ENCODE measurements around the gene ENGASE. TPM values are rescaled to one million over a fixed set of nuclear protein-coding genes. Genes with fewer than 3 reads are reported as not detected.

ENGASE gene
- total RNA-seq, 2 donors from 2014 or later: 24.9 to 50.8 TPM

DNA sequence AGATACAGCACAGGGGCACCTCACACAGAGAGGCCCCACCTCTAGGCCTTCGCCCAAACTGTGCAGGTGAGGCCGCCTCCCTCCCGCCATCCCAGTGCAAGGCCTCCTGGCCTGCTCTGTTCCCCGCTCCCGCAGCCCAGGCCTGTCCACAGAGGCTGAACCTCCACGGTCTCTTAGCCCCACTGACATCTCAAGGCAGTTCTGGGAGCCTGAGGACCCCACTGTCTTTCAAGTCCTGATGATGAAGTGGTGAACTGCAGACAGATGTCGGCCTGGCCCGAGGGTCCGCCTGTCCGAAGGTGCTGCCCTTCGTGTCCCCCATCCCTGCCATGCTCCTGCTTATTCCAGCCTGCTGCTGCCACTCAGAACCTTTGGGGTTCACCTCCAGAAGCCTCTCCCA is 32.3 kb downstream of the ENGASE start:
- TF ChIP-seq POLR2A (IDR thresholded peaks at IDR 0.05): no peak
- TF ChIP-seq, protein P1, sequence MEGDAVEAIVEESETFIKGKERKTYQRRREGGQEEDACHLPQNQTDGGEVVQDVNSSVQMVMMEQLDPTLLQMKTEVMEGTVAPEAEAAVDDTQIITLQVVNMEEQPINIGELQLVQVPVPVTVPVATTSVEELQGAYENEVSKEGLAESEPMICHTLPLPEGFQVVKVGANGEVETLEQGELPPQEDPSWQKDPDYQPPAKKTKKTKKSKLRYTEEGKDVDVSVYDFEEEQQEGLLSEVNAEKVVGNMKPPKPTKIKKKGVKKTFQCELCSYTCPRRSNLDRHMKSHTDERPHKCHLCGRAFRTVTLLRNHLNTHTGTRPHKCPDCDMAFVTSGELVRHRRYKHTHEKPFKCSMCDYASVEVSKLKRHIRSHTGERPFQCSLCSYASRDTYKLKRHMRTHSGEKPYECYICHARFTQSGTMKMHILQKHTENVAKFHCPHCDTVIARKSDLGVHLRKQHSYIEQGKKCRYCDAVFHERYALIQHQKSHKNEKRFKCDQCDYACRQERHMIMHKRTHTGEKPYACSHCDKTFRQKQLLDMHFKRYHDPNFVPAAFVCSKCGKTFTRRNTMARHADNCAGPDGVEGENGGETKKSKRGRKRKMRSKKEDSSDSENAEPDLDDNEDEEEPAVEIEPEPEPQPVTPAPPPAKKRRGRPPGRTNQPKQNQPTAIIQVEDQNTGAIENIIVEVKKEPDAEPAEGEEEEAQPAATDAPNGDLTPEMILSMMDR (IDR thresholded peaks at IDR 0.05): no peak
- ATAC-seq: no peak
- no peak for DNase-seq
- intact Hi-C loops (cut with DNase I): no loop called here
- no peaks in the 10 kb centered on the region for H3K27me3 ChIP-seq
- no peak overlapping the region for H3K27ac ChIP-seq
- no peak overlapping the region for H3K4me3 ChIP-seq
- no peaks in the 10 kb centered on the region for H3K9me3 ChIP-seq
- WGBS, 2 donors: 73 to 100% methylated on average over 1 to 11 of the region's 11 CpGs
- no peaks in the 10 kb centered on the region for H3K4me1 ChIP-seq
- H3K36me3 ChIP-seq (replicated peaks in 1 of 2; ENCODE audit: insufficient read depth in 1 of 2, low read depth in 2 of 2): no peaks in the 10 kb centered on the region

DNA sequence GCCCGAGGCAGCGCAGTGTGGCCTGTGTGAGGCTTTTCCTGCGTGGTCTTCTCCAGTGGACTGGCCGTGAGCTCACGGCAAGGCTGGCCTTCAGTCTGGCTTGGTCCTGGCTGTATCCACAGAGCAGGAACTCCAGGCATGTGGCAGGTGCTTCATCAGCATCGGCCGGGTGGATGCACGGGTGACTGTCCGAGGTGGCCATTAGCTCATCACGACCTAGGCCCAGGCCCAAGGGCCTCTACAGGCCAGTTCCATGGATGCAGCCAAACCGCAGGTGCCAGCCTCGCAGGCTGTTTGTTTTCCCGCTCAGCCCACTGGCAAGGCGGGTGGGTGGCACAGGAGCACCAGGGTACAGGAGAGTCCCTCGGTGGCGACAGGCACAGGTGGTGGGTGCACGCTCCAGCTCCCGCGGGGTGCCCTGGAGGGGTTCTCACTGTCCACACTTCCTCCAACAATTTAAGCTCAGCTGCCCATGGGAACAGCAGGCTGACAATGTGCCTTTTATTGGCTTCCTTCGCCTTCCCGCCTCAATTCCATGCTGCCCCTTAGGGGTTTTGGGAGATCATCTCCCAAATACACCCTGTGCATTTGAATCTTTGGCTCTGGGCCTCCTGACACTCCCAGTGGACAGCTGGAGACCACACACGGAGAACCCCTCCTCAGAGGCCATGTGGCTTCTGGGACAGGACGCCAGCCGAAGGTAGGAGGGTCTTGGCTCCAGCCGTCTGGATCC is 33.0 kb downstream of the ENGASE start:
- 70 to 90% methylated on average over 4 to 21 of the region's 25 CpGs for WGBS, 2 donors
- Histone ChIP-seq H3K27ac (no peak overlapping the region), H3K4me1 (no peaks in the 10 kb centered on the region), H3K9me3 (no peaks in the 10 kb centered on the region), H3K27me3 (no peaks in the 10 kb centered on the region), H3K4me3 (no peak overlapping the region), H3K36me3 (replicated peaks in 1 of 2; ENCODE audit: insufficient read depth in 1 of 2, low read depth in 2 of 2) (no peaks in the 10 kb centered on the region)
- intact Hi-C loops (cut with DNase I): no loop called here
- DNase-seq: no peak
- TF ChIP-seq POLR2A (IDR thresholded peaks at IDR 0.05): no peak
- TF ChIP-seq, protein P1 (IDR thresholded peaks at IDR 0.05): no peak
- no peak for ATAC-seq

DNA sequence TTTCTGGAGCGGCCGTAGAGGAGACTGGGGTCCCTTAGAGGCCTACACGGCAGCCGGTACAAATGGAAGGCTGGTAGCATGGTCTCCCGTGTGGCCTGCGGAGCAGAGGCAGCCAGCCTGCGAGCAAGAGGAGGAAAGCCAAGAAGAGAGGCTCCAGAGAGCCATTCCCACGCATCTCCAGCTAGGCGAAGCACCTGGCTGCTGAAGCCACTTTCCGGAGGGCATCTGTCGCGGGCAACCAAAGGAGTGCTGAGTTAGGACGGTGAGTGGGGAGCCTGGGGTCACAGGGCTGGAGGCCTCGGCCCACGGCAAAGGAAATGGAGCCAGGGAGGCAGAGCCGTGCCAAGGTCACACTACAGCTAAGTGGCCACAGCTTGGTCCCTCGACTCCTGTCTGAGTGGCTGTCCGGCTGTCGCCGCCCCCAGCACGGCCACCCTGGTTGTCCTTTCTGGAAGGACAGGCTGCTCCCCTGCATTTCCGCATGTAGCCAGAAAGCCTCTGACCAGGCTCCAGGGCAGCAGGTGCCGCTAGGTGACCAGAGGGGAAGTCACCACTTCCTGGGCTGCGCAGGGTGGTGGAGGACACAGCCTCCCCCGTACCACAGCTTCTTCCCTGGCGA is 33.7 kb downstream of the ENGASE start:
- no peak for ATAC-seq
- no peak for TF ChIP-seq POLR2A (IDR thresholded peaks at IDR 0.05)
- no peak for DNase-seq
- H3K4me3 ChIP-seq: no peak overlapping the region
- H3K9me3 ChIP-seq: no peaks in the 10 kb centered on the region
- 69 to 75% methylated on average over 8 to 26 of the region's 26 CpGs for WGBS, 2 donors
- intact Hi-C loops (cut with DNase I): no loop called here
- no peaks in the 10 kb centered on the region for H3K27me3 ChIP-seq
- H3K36me3 ChIP-seq (replicated peaks in 1 of 2; ENCODE audit: insufficient read depth in 1 of 2, low read depth in 2 of 2): no peaks in the 10 kb centered on the region
- no peaks in the 10 kb centered on the region for H3K4me1 ChIP-seq
- no peak overlapping the region for H3K27ac ChIP-seq

DNA sequence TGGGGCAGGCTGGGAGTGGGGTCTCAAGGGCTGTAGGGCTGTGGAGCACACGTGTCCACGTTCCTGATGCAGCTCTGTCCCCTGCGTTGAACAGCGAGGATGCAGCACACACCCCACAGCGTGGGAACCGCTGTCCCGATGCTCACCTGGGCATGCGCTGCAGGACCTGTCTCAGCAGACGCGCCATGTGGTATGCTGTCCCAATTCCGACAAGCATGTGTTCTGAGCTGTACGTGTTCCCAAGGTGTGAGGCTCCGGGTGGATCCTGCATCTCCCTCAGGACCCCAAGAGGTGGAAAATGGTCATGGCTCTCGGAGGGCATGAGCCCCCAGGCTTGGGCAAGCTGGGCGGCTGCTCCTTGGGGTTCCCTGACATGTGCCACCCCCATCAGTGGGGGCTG is 34.2 kb downstream of the ENGASE start:
- Histone ChIP-seq H3K27me3 (no peaks in the 10 kb centered on the region), H3K4me3 (no peak overlapping the region), H3K9me3 (no peaks in the 10 kb centered on the region), H3K36me3 (replicated peaks in 1 of 2; ENCODE audit: insufficient read depth in 1 of 2, low read depth in 2 of 2) (no peaks in the 10 kb centered on the region), H3K4me1 (peaks cover 2% of the 10 kb centered on the region), H3K27ac (no peak overlapping the region)
- TF ChIP-seq, protein P1 (IDR thresholded peaks at IDR 0.05): no peak
- TF ChIP-seq POLR2A (IDR thresholded peaks at IDR 0.05): no peak
- intact Hi-C loops (cut with DNase I): no loop called here
- ATAC-seq (no peak), DNase-seq (no peak)
- 60% methylated on average over 14 of the region's 15 CpGs; no CpG with 5 or more reads in 1 of the 2 donors for WGBS, 2 donors

DNA sequence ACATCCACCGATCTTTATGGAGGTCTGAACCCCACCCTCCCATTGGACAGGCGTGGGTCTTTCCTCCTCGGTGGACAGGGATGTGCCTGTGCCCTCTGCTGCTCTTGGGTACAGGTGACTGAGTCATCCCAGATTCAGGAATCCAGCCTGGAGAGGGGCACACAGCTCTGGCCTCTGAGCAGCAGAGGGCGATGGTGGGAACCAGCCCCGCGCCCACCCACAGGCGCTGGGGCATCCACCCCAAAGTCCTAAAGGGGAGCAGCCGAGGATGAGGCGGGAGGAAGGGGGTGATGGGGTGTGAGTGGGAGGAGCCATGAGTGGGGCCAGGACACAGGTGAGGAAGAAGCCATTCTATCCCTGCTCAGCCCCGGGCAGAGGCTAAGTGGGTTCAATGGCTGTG is 35.0 kb downstream of the ENGASE start:
- Histone ChIP-seq H3K4me1 (peaks cover 9% of the 10 kb centered on the region), H3K4me3 (no peak overlapping the region), H3K36me3 (replicated peaks in 1 of 2; ENCODE audit: insufficient read depth in 1 of 2, low read depth in 2 of 2) (no peaks in the 10 kb centered on the region), H3K27me3 (no peaks in the 10 kb centered on the region), H3K27ac (no peak overlapping the region), H3K9me3 (no peaks in the 10 kb centered on the region)
- TF ChIP-seq, protein P1 (IDR thresholded peaks at IDR 0.05): no peak
- no peak for TF ChIP-seq POLR2A (IDR thresholded peaks at IDR 0.05)
- intact Hi-C loops (cut with DNase I): no loop called here
- DNase-seq: no peak
- no peak for ATAC-seq
- 28 to 64% methylated on average over 2 to 9 of the region's 10 CpGs for WGBS, 2 donors

Data from body of pancreas (tissue), 4 donors.